Measurements from ENCODE around the gene PLVAP. TPM values are rescaled to one million over a fixed set of nuclear protein-coding genes. Genes with fewer than 3 reads are reported as not detected.

The PLVAP gene
- total RNA-seq, 2 donors from 2014 or later = 48.3 to 83.7 TPM

DNA sequence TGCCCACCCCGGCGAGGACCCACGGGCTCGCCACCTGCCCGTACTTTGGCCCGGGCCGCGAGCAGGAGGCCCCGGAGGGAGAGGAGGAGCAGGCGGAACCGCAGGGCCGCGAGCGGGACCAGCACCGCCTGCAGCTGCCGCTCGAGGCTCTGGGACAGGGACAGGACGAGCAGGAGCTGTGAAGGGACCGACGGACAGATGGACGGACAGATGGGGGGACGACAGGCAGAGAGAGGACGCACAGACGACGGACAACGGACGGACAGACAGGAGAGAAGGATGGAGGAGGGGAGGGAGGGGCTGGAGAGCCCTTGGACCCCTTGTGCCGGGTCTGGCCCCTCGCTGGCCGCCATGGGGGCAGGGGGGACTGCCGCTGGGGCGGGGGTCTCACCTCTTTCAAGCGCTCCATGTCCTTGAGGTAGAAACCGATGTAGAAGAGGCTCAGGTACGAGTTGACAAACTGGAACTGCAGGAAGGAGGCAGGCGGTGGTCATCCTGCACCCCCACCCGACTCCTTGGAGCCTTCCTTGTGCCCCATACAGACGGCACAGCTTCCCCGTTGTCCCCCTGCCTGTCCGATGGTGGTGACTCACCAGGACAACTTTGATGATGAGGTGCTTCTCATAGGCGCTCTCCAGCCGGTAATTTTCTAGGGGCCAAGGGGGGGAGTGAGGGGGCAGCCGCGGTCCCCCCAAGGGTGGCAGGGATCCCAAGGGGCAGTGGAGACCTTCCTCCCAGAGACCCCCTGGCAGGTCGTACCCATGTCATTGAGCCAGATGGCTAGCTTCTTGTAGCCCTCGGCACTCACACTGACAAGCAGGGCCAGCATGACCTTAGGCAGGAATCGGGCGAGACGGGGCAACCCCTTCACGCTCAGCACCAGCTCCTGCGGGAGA, 47.5 kb downstream of the PLVAP start:
- Histone ChIP-seq H3K27me3 (no peaks in the 10 kb centered on the region), H3K9me3 (no peaks in the 10 kb centered on the region), H3K4me1 (peaks cover 0 to 38% of the 10 kb centered on the region in 2 donors), H3K4me3 (no peak overlapping the region), H3K36me3 (no peaks in the 10 kb centered on the region), H3K27ac (no peak overlapping the region)
- TF ChIP-seq, protein P1, sequence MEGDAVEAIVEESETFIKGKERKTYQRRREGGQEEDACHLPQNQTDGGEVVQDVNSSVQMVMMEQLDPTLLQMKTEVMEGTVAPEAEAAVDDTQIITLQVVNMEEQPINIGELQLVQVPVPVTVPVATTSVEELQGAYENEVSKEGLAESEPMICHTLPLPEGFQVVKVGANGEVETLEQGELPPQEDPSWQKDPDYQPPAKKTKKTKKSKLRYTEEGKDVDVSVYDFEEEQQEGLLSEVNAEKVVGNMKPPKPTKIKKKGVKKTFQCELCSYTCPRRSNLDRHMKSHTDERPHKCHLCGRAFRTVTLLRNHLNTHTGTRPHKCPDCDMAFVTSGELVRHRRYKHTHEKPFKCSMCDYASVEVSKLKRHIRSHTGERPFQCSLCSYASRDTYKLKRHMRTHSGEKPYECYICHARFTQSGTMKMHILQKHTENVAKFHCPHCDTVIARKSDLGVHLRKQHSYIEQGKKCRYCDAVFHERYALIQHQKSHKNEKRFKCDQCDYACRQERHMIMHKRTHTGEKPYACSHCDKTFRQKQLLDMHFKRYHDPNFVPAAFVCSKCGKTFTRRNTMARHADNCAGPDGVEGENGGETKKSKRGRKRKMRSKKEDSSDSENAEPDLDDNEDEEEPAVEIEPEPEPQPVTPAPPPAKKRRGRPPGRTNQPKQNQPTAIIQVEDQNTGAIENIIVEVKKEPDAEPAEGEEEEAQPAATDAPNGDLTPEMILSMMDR (IDR thresholded peaks at IDR 0.05) = no peak
- DNase-seq (ENCODE audit: low spot score) = no peak

DNA sequence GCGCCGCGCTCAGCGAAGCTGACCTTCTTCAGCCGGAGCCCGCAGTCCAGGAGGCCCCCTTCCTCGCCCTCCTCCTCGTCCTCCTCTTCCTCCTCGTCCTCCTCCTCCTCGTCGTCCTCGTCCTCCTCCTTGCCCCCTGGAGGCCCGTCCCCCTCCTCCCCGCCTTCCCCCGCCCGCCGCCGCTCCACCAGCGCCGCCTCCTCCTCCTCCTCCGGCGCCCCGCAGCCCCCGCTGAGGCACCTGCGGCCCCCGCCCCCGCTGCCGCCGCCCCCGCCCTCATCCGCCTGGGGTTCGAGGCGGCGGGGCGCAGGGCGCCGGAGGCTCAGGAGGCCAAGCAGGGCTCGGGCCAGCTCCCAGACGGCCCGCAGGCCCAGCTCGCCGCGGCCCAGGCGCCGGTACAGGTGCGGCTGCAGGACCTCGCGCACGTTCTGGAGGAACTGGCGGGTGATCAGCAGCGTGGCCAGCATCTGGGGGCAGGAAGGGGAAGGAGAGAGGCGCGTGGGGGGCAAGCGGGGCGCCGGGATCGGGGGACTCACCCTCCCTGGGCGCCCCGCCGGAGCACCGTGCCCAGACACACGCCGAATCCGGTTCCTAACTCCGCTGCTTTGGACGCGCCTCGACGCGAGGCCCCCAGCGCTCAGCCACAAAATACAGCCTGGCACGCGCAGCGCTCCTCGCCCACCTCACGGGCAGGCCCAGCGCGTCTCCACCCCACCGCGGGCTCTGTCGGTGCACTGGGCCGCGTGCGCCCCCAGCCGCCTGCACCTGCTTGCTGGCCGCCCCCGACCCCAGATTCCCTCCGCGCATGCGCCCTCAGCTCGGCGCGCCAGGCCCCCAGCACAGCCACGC, 48.4 kb downstream of the PLVAP start:
- H3K27me3 ChIP-seq = no peaks in the 10 kb centered on the region
- peak overlapping the region; percentile 24 to 35 for H3K4me3 ChIP-seq
- H3K36me3 ChIP-seq = no peaks in the 10 kb centered on the region
- H3K27ac ChIP-seq = no peak overlapping the region
- H3K9me3 ChIP-seq = no peaks in the 10 kb centered on the region
- H3K4me1 ChIP-seq = peaks cover 0 to 32% of the 10 kb centered on the region in 2 donors
- no peak for DNase-seq (ENCODE audit: low spot score)
- TF ChIP-seq, protein P1 (IDR thresholded peaks at IDR 0.05) = no peak

DNA sequence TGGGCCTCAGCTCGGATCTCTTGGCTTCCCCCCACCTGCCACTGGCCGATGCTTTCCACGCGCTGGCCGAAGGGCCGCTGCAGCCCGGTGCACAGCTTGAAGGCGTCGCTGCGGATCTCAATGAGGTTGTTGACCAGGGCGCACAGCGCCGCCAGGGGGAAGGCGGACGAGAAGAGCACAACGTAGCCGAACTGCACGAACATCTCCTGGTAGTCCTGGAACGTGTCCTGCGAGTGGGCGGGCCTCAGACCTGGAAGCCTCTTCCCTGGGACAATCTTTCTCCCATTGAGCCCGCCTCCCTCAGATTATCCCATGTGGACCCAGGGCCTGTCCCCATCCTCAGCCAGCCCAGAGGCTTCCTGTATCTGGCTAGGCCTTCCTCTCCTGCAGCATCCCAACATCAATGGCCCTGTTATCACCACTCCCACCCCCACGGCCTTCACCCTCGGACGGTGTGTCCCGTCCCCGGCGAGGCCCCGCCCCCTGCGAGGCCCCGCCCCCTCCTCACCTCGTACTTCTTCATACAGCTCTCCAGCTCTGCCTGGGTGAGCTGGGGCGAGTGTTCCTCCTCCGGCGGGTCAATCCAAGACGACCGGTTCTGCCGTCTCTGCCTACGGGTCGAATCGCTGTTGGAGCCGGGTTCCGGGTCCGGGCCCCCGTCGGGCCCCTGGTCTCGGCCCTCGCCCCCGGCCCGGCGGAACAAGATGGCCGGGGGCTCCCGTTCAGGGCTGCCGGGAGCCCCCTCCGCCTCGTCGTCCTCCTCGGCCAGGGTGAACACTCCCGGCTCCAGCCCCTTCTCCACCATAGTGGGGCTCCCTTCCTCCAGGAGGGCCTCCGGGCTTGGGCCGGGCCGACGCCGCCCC, 49.3 kb downstream of the PLVAP start:
- Histone ChIP-seq H3K36me3 (no peaks in the 10 kb centered on the region), H3K9me3 (no peaks in the 10 kb centered on the region), H3K27me3 (no peaks in the 10 kb centered on the region), H3K27ac (no peak overlapping the region), H3K4me1 (peaks cover 0 to 32% of the 10 kb centered on the region in 2 donors), H3K4me3 (peak overlapping the region; percentile 24 to 35)
- TF ChIP-seq, protein P1 (IDR thresholded peaks at IDR 0.05) = peak in 1 of 2 donors; percentile 9
- DNase-seq (ENCODE audit: low spot score) = no peak

DNA sequence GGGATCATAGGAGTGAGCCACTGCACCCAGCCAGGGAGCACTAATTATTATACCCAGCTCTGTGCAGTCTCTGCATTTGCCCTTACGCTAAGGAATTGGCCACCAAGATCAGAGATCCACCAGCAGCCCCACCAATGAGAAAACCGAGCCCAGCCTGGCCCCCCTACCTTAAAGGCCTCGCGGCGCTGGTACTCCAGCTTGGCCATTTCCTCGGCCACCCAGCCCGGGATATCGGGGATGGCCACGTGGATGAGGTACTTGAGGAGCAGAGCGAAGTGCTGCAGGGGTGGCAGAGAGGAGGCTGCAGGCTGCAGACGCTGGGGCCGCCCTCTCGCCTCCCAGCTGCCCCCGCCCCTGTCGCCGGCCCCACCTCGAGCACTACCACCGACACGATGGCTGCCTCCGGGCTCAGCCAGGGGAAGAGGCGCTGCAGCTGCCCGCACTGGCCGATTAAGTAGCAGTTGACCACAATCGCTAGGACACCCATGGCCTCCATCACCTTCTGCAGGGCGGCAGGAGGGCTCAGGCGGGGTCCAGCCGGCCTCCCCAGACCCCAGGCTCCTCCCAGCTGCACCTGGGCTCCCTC, 50.0 kb downstream of the PLVAP start:
- Histone ChIP-seq H3K9me3 (no peaks in the 10 kb centered on the region), H3K4me3 (no peak overlapping the region), H3K27ac (no peak overlapping the region), H3K27me3 (no peaks in the 10 kb centered on the region), H3K4me1 (peaks cover 0 to 34% of the 10 kb centered on the region in 2 donors), H3K36me3 (peaks cover under 1% of the 10 kb centered on the region)
- TF ChIP-seq, protein P1 (IDR thresholded peaks at IDR 0.05) = no peak
- DNase-seq (ENCODE audit: low spot score) = no peak

DNA sequence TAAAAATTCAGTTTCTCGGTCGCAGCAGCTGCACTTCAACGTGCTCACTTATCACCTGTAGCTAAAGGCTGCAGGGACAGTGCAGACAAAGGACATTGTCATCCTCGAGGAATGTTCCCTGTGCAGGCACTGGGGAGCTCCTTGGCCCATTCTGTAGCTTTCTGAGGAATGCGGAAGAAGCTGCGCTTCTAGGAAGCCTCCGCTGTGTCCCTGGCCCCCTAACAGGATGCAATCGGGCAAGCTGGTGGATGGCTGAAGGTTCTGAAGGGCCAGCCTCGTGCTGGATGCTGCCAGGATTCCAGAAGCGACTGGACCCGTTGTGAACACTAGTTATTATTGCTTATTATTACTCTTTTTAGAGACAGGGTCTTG, 50.6 kb downstream of the PLVAP start:
- Histone ChIP-seq H3K27ac (no peak overlapping the region), H3K27me3 (no peaks in the 10 kb centered on the region), H3K9me3 (no peaks in the 10 kb centered on the region), H3K4me3 (no peak overlapping the region), H3K36me3 (peaks cover 6% of the 10 kb centered on the region), H3K4me1 (peaks cover 0 to 34% of the 10 kb centered on the region in 2 donors)
- TF ChIP-seq, protein P1 (IDR thresholded peaks at IDR 0.05) = no peak
- DNase-seq (ENCODE audit: low spot score) = no peak
